ENCODE measurements around the gene MRC1. TPM values are rescaled to one million over a fixed set of nuclear protein-coding genes. Genes with fewer than 3 reads are reported as not detected.

MRC1 gene
- total and polyA plus RNA-seq, 9 donors = 10.3 to 18.6 (median 13.4) TPM

GRCh38 chr10:17954861-17955260 is 145.7 kb downstream of the MRC1 start:
- no peaks in the 10 kb centered on the region for H3K9me3 ChIP-seq (replicated peaks; ENCODE audit: control insufficient read depth, low read depth, low read length)
- no peaks in the 10 kb centered on the region for H3K36me3 ChIP-seq (ENCODE audit: control insufficient read depth, insufficient read depth, low read length)
- peak; percentile 1 for DNase-seq
- H3K27me3 ChIP-seq (ENCODE audit: control insufficient read depth, insufficient read depth, low read length) = no peaks in the 10 kb centered on the region
- H3K4me3 ChIP-seq (ENCODE audit: low read length) = no peak overlapping the region
- 60% methylated on average over 1 of the region's 2 CpGs for WGBS (ENCODE audit: insufficient coverage)
- no peaks in the 10 kb centered on the region for H3K4me1 ChIP-seq (ENCODE audit: control insufficient read depth, insufficient read depth, low read length)
- H3K27ac ChIP-seq (ENCODE audit: low read length) = no peak overlapping the region

- Histone ChIP-seq H3K36me3 (ENCODE audit: control insufficient read depth, insufficient read depth, low read length) (no peaks in the 10 kb centered on the region), H3K9me3 (replicated peaks; ENCODE audit: control insufficient read depth, low read depth, low read length) (no peaks in the 10 kb centered on the region), H3K27me3 (ENCODE audit: control insufficient read depth, insufficient read depth, low read length) (no peaks in the 10 kb centered on the region), H3K4me1 (ENCODE audit: control insufficient read depth, insufficient read depth, low read length) (no peaks in the 10 kb centered on the region), H3K4me3 (ENCODE audit: low read length) (no peak overlapping the region), H3K27ac (ENCODE audit: low read length) (no peak overlapping the region)
- no peak for DNase-seq
- WGBS (ENCODE audit: insufficient coverage) = 96% methylated on average over 4 of the region's 7 CpGs
Measured at GRCh38 chr10:17958049-17958448, 148.9 kb downstream of the MRC1 start.

GRCh38 chr10:17959870-17960269 is 150.7 kb downstream of the MRC1 start:
- Histone ChIP-seq H3K36me3 (ENCODE audit: control insufficient read depth, insufficient read depth, low read length) (no peaks in the 10 kb centered on the region), H3K4me3 (ENCODE audit: low read length) (no peak overlapping the region), H3K27me3 (ENCODE audit: control insufficient read depth, insufficient read depth, low read length) (no peaks in the 10 kb centered on the region), H3K27ac (ENCODE audit: low read length) (no peak overlapping the region), H3K4me1 (ENCODE audit: control insufficient read depth, insufficient read depth, low read length) (no peaks in the 10 kb centered on the region), H3K9me3 (replicated peaks; ENCODE audit: control insufficient read depth, low read depth, low read length) (no peaks in the 10 kb centered on the region)
- DNase-seq = no peak
- no CpG with 5 or more reads among the region's 2 CpGs for WGBS (ENCODE audit: insufficient coverage)

Other genes starting within 250 kb of the MRC1 start
- 101 TPM for gene HACD1, start 192.0 kb upstream of the MRC1 start, total RNA-seq
- gene HACD1, start 192.0 kb upstream of the MRC1 start, polyA plus RNA-seq (ENCODE audit: insufficient read depth in 1 of 8, insufficient read length in 8 of 8, low replicate concordance in 1 of 8) = 100 to 1,000 TPM in 4 of 8 donors, 10 to 100 TPM in 4; 55.4 to 132 (median 106) TPM
- 16.9 TPM for gene STAM, start 165.2 kb upstream of the MRC1 start, total RNA-seq
- 10 to 100 TPM; 19.9 to 27.2 (median 22.2) TPM for gene STAM, start 165.2 kb upstream of the MRC1 start, polyA plus RNA-seq (ENCODE audit: insufficient read depth in 1 of 8, insufficient read length in 8 of 8, low replicate concordance in 1 of 8)
- 0.40 TPM for gene TMEM236, start 57.1 kb upstream of the MRC1 start, total RNA-seq
- 1 to 10 TPM in 1 of 8 donors, under 1 TPM in 7; 0.35 to 1.4 (median 0.45) TPM for gene TMEM236, start 57.1 kb upstream of the MRC1 start, polyA plus RNA-seq (ENCODE audit: insufficient read depth in 1 of 8, insufficient read length in 8 of 8, low replicate concordance in 1 of 8)
- gene SLC39A12, start 142.6 kb downstream of the MRC1 start, total RNA-seq = 0.04 TPM
- not detected for gene SLC39A12, start 142.6 kb downstream of the MRC1 start, polyA plus RNA-seq (ENCODE audit: insufficient read depth in 1 of 8, insufficient read length in 8 of 8, low replicate concordance in 1 of 8)

All from muscle of leg (tissue), 11 donors.